Activated T-cell treated with anti-CD3 and anti-CD28 coated beads, Interleukin-2, amount 50 U/mL, for 72 hours (primary cell): Measurements from ENCODE around the gene EEPD1. TPM values are rescaled to one million over a fixed set of nuclear protein-coding genes. Genes with fewer than 3 reads are reported as not detected.

Experiments
- ATAC-seq, 2 donors: fragments of 150-1000 bp; cut with Tn5 transposase; replicated peaks in 1 of 2; 2 replicates each; pipeline ENCODE4 v1.10.0; 2021; ENCODE audit warnings: moderate library complexity in 2 of 2, mild to moderate bottlenecking in 1 of 2
- DNase-seq, 2 donors: peaks; one replicate each; pipeline ENCODE4 v3.0.0; 2021 to 2022; ENCODE audit warnings: mixed read lengths in 1 of 2
- H3K27ac Mint-ChIP-seq: one replicate; pipeline ENCODE4 v1.8.0; 2022; ENCODE audit warnings: mild to moderate bottlenecking, moderate library complexity, mixed read lengths
- H3K27me3 Mint-ChIP-seq: one replicate; pipeline ENCODE4 v1.8.0; 2022; ENCODE audit warnings: low read depth, mixed read lengths
- H3K36me3 Mint-ChIP-seq, 2 donors: one replicate each; pipeline ENCODE4 v1.8.0; 2022; ENCODE audit warnings: mixed read lengths in 2 of 2, mild to moderate bottlenecking in 1 of 2; ENCODE audit not compliant: insufficient read depth in 2 of 2
- H3K4me1 Mint-ChIP-seq: one replicate; pipeline ENCODE4 v1.8.0; 2022; ENCODE audit warnings: low read depth, mixed read lengths
- H3K4me3 Mint-ChIP-seq, 2 donors: one replicate each; pipeline ENCODE4 v1.8.0; 2022; ENCODE audit warnings: mild to moderate bottlenecking in 2 of 2, mixed read lengths in 2 of 2, moderate library complexity in 2 of 2
- H3K9me3 Mint-ChIP-seq, 2 donors: one replicate each; pipeline ENCODE4 v1.8.0; 2022; ENCODE audit warnings: mixed read lengths in 2 of 2
- total RNA-seq, 2 donors: library from RNA; stranded (reverse); gene quantifications; one replicate each; pipeline ENCODE4 v1.2.3, GENCODE V29; 2022

The EEPD1 gene
- total RNA-seq, 2 donors from 2014 or later: 1.2 to 1.8 TPM

DNA sequence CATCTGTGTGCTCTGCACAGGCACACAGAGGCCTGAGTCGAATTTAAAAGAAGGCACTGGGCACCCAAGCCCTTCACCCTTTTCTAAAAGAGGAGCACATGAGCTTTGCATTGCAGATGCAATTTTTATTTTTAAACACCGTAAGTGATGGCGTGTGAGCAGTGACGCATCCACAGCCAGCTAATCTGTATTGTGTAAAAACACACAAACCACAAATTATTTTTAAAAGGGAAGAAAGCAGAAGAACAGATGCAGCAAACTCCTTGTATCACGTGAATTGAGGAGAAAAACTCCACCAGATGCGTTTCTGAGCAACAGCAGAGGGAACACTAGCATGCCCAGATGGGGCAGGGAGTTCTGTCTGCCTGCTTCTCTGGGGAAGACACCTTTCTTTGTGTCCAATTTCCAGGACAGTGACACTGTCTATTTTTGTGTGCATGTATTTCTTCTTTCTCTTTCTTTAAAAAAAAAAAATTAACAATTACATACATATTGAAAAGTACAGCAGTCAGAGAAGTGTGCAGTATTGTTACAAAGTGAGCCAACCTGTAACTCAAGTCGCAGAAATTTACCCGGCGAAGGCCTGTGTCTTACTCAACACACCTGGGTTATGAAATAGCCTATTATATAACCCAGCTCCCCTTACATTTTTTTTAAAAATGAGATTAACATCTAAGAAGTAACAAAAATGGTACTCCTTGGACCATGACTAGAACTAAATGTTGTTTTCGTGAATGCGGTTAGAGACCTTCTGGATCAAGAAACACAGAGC, 39.2 kb downstream of the EEPD1 start:
- no peaks in the 10 kb centered on the region for H3K27me3 Mint-ChIP-seq
- ATAC-seq (no peak), DNase-seq (no peak)
- no peak overlapping the region for H3K4me3 Mint-ChIP-seq
- no peaks in the 10 kb centered on the region for H3K4me1 Mint-ChIP-seq
- H3K27ac Mint-ChIP-seq: no peak overlapping the region
- peaks cover 0 to 2% of the 10 kb centered on the region in 2 donors for H3K9me3 Mint-ChIP-seq
- H3K36me3 Mint-ChIP-seq: no peaks in the 10 kb centered on the region

DNA sequence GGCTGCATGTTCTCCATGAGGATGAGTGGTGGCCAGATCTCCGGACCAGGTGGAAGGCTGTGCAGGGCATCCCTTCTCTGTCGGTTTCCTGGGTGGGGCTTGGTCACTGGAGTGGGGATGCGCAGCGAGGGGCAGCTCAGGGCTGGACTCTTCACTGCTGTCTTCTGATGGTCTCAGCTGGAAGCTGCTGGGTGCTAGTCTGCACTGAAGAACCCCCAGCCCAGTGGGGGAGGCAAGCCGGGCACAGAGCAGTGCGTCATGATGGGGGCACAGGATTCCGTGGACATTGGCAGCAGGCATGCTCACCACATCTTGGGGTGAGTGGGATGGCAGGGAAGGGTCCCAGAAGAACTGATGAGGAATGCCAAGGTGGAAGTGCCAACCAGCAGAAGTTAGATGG, 39.8 kb downstream of the EEPD1 start:
- no peak overlapping the region for H3K4me3 Mint-ChIP-seq
- H3K36me3 Mint-ChIP-seq: no peaks in the 10 kb centered on the region
- peaks cover 0 to 2% of the 10 kb centered on the region in 2 donors for H3K9me3 Mint-ChIP-seq

DNA sequence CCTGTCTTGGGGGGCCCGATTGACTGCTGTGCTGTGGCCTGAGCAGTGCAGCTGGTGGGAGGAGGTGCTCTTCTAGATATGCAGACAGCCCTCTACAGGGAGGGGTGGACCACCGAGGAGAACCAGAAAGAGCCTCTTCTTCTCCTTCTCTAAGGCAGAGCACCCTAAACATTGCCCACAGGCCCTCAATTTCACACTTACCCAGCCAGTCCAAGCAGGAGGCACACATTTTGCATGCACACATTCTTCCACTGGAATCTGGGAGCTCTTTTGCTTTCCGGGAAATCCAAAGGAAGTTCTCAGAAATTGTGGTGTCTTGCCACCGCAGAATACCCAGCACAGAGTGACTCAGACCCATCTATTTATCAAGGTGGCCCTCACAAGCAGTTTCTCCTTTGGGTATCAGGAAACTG, 45.8 kb downstream of the EEPD1 start:
- peaks cover 33% of the 10 kb centered on the region for H3K4me1 Mint-ChIP-seq
- peaks cover 0 to 2% of the 10 kb centered on the region in 2 donors for H3K9me3 Mint-ChIP-seq
- peak; percentile 32 to 49 for ATAC-seq

More for the DNA sequence above, 39.8 kb downstream of the EEPD1 start:
- no peak overlapping the region for H3K27ac Mint-ChIP-seq
- ATAC-seq: no peak
- no peak for DNase-seq
- no peaks in the 10 kb centered on the region for H3K4me1 Mint-ChIP-seq
- H3K27me3 Mint-ChIP-seq: no peaks in the 10 kb centered on the region

DNA sequence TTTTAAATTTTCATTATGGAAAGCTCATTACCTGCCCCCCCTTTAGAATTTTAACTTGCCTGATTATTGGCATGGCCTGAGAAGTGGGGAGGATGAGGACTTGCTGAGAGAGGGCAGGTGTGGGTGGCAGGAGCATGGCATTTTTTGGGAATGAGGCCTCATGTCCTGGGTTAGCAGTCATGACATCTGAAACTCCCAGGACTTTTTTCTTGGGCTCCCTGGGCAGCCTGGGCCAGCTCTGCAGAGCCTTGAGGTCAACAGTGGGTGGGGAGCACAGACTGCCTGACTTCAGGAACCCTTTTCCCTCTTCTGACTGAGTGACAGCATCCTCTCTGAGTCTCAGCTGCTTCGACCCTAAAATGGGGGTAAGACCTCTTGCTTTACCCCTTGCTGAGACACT, 46.3 kb downstream of the EEPD1 start:
- DNase-seq: no peak
- H3K4me1 Mint-ChIP-seq: peaks cover 35% of the 10 kb centered on the region
- H3K36me3 Mint-ChIP-seq: no peaks in the 10 kb centered on the region
- ATAC-seq: no peak
- H3K9me3 Mint-ChIP-seq: peaks cover 0 to 2% of the 10 kb centered on the region in 2 donors
- H3K27me3 Mint-ChIP-seq: no peaks in the 10 kb centered on the region
- H3K27ac Mint-ChIP-seq: no peak overlapping the region
- no peak overlapping the region for H3K4me3 Mint-ChIP-seq

More for the DNA sequence above, 45.8 kb downstream of the EEPD1 start:
- Mint-ChIP-seq H3K27ac (no peak overlapping the region), H3K36me3 (no peaks in the 10 kb centered on the region), H3K4me3 (no peak overlapping the region), H3K27me3 (no peaks in the 10 kb centered on the region)
- DNase-seq: no peak

DNA sequence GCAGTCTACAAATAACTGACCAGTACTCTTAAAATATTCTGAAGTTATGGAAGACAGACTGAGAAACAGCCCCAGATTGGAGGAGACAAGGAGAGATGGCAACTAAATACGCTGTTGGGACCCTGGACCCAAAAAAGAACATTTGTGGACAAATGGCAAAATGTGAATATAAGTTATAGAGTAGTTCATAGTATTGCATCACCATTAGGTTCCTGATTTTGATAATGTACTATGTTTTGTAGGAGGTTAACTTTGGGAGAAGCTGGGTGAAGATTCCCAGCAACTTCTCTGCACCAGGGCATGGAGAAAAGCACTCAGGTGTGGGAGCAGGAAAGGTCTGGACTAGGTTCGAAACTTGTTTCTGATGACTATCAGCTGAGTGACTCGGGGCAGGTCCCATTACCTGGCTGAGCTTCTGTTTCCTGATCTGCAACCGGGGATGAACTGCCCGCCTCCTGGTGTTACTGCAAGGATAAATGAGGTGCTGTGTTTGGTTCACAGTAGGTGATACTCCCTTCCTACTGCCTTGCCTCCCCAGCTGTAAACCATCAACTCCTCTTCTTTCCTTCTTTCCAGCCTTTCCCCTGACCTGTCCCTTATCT, 48.2 kb downstream of the EEPD1 start:
- no peak for DNase-seq
- Mint-ChIP-seq H3K27me3 (no peaks in the 10 kb centered on the region), H3K9me3 (peaks cover 0 to 2% of the 10 kb centered on the region in 2 donors), H3K4me3 (no peak overlapping the region), H3K36me3 (no peaks in the 10 kb centered on the region), H3K4me1 (peaks cover 35% of the 10 kb centered on the region), H3K27ac (no peak overlapping the region)
- ATAC-seq: no peak

DNA sequence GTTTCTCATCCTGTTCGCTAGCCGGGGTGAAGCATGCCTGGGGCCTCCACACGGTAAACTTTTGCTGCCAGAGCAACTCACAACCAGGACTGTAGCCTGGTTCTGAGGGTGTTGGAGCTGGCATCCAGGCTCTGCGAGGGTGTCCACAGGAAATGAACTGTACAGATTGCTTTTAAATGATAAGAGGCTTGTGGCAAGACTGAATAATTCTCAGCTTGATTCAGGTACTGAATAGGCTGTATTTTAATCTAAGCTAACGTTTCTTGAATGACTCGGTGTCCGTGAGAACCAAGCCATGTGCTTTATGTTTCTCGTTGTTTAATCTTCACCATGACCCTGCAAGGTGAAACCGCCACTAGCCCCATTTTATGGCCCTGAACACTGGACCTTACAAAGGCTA, 49.3 kb downstream of the EEPD1 start:
- peak; percentile 39 to 73 for ATAC-seq
- H3K36me3 Mint-ChIP-seq: no peaks in the 10 kb centered on the region

DNA sequence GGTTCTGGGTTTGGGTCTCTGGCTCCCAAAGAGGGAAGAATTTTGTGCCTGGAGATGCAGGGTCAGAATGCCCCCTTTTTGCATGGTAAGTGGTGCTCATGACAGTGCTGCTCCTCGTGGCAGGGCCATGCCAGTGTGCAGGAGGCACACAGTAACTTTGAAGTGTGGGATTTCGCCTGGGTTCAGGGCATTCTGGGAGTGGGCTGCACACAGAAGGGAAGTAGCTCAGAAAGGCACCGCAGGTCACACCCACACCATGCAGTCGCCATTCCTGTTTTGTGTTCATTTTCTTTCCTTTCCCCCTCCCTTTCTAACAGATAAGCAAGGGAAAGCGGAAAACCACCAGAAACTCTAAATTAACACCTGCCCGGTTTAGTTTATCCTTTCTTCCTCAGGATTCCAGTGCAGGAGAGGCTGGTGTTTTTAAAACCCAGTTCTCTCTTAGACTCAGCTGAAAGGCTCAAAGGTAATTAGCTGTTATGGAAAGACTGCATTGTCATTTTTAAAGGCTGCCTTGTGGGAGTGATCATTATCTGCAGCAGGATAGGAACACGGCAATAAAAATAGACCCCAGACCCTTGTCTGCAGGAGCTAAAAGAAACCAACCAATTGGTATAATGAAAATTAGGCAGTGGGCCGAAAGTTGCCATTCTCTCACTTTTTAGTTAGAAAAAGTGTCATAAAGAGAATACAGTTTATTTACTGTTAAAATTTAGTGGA, 50.2 kb downstream of the EEPD1 start:
- DNase-seq: no peak
- no peak for ATAC-seq
- Mint-ChIP-seq H3K9me3 (no peaks in the 10 kb centered on the region), H3K36me3 (no peaks in the 10 kb centered on the region), H3K4me1 (peaks cover 46% of the 10 kb centered on the region), H3K27ac (no peak overlapping the region), H3K4me3 (no peak overlapping the region), H3K27me3 (no peaks in the 10 kb centered on the region)

More for the DNA sequence above, 49.3 kb downstream of the EEPD1 start:
- DNase-seq: no peak
- Mint-ChIP-seq H3K27ac (no peak overlapping the region), H3K27me3 (no peaks in the 10 kb centered on the region), H3K9me3 (no peaks in the 10 kb centered on the region), H3K4me3 (no peak overlapping the region), H3K4me1 (peaks cover 38% of the 10 kb centered on the region)

DNA sequence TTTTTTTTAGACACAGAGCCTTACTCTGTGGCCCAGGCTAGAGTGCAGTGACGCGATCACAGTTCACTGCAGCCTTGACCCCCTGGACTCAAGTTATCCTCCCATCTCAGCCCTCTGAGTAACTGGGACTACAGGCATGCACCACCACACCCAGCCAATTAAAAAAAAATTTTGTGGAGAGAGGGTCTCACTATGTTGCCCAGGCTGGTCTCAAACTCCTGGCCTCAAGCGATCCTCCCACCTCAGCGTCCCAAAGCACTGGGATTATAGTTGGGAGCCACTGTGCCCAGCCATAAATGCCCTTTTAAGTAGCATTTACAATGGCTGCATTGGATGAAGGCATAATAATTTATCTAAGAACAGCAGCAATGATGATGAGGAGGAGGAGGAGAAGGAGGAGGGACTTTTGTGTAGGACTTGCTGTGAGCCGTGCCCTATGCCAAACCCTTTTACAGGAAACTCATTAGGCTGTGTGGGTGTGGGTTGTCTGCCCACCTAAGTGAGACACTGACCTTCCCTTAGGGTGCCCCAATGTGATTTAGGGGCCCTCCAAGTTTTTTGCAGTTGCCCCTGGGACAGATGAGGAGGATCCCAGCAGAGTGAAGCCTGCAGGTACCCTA, 51.1 kb downstream of the EEPD1 start:
- Mint-ChIP-seq H3K4me1 (peaks cover 48% of the 10 kb centered on the region), H3K36me3 (no peaks in the 10 kb centered on the region), H3K27ac (no peak overlapping the region), H3K9me3 (no peaks in the 10 kb centered on the region), H3K4me3 (no peak overlapping the region), H3K27me3 (no peaks in the 10 kb centered on the region)
- ATAC-seq (no peak), DNase-seq (no peak)

DNA sequence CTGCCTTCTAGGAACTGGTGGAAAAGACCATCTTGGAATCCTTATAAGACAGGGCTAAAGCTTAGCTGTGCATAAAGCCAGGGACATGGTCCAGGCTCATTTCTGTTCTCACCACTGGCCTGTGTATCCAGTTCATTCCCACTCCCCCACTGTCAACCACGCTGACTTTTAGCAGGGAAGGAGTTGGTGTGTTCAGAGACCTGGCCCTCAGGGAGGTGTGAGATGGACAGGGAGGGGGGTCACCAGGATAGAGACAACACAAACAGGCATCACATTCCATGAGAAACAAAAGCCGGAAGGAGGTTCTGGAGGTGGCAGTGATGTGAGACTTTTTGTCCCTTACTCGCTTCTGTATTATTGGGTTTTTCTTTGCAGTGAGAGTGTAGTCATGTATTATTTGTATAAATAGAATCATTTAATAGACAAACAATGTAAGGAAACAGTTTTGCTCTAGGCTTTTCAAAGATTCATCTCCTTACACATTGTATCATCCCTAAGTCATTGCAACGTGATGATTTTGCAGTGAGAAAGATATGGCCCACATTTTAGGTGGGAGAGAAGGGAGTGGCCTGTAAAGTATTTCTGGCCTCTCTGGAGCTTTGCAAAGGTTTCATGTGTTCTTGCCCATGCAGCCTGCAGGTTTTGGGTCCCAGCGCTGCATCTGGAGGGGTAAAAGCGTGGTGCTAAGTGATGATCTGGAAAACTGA, 52.0 kb downstream of the EEPD1 start:
- Mint-ChIP-seq H3K4me3 (no peak overlapping the region), H3K27ac (no peak overlapping the region), H3K27me3 (no peaks in the 10 kb centered on the region), H3K4me1 (peaks cover 55% of the 10 kb centered on the region), H3K9me3 (no peaks in the 10 kb centered on the region), H3K36me3 (no peaks in the 10 kb centered on the region)
- ATAC-seq: no peak
- DNase-seq: no peak

DNA sequence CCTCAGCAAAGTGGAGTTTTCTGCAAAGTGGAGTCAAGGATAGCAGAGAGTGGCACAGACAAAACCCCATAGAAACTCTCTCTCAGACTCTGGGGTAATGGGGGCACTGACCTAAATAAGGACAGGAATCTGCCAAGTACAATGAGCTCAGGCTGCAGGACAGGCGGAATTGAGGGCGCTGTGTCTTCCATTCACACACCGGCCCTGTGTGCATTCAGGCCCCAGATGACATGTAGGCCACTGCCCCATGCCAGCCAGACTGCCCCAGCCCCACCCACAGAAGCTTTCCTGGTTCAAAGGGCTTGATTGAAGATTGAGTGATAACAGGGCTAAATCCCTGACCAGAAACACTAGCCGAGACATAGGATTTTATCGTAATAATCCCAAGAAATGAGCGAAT, 52.7 kb downstream of the EEPD1 start:
- DNase-seq (no peak), ATAC-seq (no peak)
- peaks cover 4% of the 10 kb centered on the region for H3K27me3 Mint-ChIP-seq
- no peak overlapping the region for H3K4me3 Mint-ChIP-seq
- no peaks in the 10 kb centered on the region for H3K9me3 Mint-ChIP-seq
- H3K27ac Mint-ChIP-seq: no peak overlapping the region
- peaks cover 61% of the 10 kb centered on the region for H3K4me1 Mint-ChIP-seq
- H3K36me3 Mint-ChIP-seq: no peaks in the 10 kb centered on the region

DNA sequence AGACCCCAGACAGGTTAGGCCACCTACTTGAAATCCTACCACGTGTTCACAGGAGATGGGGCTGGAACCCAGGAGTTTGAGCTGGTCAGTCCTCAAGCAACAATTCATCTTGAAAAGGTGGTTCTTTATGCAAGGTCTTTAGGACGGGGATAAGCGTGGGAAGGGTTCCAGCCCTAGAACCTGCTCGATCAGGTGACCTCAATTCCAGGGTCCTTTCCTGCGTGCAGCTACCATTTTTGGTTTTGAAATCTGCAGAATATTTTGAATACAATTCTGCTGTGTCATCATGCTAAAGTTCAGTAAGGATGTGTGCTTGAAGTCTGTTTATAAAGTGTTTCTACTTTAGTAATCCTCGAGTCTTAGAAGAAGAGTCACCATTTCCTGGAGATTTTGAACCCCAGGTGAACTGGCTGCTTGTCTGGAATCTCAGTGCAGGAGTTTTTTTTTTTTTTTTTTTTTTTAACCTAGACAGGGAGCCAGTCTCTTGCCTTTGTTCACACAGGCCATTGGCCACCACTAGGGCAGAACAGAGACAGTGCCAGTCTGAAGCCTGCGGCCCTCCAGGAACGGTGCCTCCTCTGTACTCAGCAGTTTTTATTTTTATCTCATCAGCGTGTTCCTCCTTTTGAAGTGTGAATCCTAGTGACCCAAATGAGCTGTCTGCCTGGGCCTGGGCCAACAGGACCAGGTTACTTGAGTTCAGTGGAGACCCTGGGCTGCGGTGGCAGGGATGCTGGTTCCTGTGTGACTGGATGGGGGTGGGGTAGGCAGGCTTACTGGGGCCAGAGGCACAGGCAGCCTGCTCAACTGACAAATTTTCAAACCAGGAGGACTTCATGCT, 54.6 kb downstream of the EEPD1 start:
- no peaks in the 10 kb centered on the region for H3K9me3 Mint-ChIP-seq
- peaks cover 5% of the 10 kb centered on the region for H3K27me3 Mint-ChIP-seq
- H3K27ac Mint-ChIP-seq: peak overlapping the region; percentile 47
- H3K4me3 Mint-ChIP-seq: peak overlapping the region in 1 of 2 donors; percentile 53
- DNase-seq (peak in 1 of 2 donors; percentile 35), ATAC-seq (peak in 1 of 2 donors; percentile 65)
- no peaks in the 10 kb centered on the region for H3K36me3 Mint-ChIP-seq
- peaks cover 48% of the 10 kb centered on the region for H3K4me1 Mint-ChIP-seq

DNA sequence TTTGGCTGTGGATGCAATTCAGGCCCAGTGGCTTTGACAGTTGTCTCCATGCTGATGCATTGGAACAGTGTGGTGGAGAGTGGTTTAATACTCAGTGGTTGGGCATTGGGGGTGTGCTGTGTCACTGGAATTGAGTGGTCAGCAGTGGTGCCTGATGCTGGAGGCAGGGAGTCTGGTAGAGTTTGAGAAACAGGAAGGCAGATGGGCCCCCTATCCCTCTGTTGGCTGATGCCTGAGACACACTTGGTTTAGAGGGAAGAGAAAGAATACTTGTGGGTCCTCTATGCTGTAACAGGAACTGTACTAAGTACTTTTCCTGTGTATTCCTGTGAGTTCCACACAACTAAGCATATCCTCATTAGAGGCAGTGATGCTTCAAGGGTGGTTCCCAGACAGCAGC, 55.4 kb downstream of the EEPD1 start:
- H3K27me3 Mint-ChIP-seq: peaks cover 5% of the 10 kb centered on the region
- peak overlapping the region; percentile 26 for H3K27ac Mint-ChIP-seq
- ATAC-seq: peak in 1 of 2 donors; percentile 12
- H3K36me3 Mint-ChIP-seq: peaks cover 0 to 2% of the 10 kb centered on the region in 2 donors
- no peak for DNase-seq
- no peaks in the 10 kb centered on the region for H3K9me3 Mint-ChIP-seq
- H3K4me3 Mint-ChIP-seq: peak overlapping the region in 1 of 2 donors; percentile 53
- peaks cover 45% of the 10 kb centered on the region for H3K4me1 Mint-ChIP-seq
